Omental fat pad (tissue), 4 donors: ENCODE data around the gene CTAGE1. TPM values are rescaled to one million over a fixed set of nuclear protein-coding genes. Genes with fewer than 3 reads are reported as not detected.
A peak's percentile ranks its signal among the peaks of the same experiment; 100 is the strongest.

Experiments used
- ATAC-seq: fragments of 150-250 bp; one replicate; pipeline ENCODE4 v1.9.1; 2016; ENCODE audit warnings: mild to moderate bottlenecking, moderate library complexity; ENCODE audit not compliant: low FRiP score
- DNase-seq: peaks from one replicate; pipeline ENCODE4 v3.0.0-alpha.2; 2019; ENCODE audit warnings: low spot score
- total RNA-seq, 4 donors: library from RNA; depleted of rRNA; stranded (reverse); fragments of >200 nt; gene quantifications; one replicate each; pipeline ENCODE4 v1.1.0, GENCODE V29; 2016
- TF ChIP-seq, protein P1 (sequence below), 3 donors: fragments of 450-650 bp; IDR thresholded peaks; one replicate each; pipeline ENCODE4 v1.5.1; 2016 to 2017; ENCODE audit warnings: antibody characterized with exemption in 3 of 3, mild to moderate bottlenecking in 3 of 3, moderate library complexity in 2 of 3

Gene CTAGE1, protein sequence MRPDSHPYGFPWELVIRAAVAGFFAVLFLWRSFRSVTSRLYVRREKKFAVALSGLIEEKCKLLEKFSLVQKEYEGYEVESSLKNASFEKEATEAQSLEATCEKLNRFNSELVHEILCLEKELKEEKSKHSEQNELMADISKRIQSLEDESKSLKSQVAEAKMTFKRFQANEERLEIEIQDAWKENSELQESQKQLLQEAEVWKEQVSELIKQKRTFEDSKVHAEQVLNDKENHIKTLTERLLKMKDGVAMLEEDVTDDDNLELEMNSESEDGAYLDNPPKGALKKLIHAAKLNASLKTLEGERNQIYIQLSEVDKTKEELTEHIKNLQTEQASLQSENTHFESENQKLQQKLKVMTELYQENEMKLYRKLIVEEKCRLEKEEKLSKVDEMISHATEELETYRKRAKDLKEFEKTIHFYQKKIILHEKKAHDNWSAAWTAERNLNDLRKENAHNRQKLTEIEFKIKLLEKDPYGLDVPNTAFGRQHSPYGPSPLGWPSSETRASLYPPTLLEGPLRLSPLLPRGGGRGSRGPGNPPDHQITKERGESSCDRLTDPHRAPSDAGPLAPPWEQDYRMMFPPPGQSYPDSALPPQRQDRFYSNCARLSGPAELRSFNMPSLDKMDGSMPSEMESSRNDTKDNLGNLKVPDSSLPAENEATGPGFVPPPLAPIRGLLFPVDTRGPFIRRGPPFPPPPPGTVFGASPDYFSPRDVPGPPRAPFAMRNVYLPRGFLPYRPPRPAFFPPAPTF
- total RNA-seq, result not detected

DNA sequence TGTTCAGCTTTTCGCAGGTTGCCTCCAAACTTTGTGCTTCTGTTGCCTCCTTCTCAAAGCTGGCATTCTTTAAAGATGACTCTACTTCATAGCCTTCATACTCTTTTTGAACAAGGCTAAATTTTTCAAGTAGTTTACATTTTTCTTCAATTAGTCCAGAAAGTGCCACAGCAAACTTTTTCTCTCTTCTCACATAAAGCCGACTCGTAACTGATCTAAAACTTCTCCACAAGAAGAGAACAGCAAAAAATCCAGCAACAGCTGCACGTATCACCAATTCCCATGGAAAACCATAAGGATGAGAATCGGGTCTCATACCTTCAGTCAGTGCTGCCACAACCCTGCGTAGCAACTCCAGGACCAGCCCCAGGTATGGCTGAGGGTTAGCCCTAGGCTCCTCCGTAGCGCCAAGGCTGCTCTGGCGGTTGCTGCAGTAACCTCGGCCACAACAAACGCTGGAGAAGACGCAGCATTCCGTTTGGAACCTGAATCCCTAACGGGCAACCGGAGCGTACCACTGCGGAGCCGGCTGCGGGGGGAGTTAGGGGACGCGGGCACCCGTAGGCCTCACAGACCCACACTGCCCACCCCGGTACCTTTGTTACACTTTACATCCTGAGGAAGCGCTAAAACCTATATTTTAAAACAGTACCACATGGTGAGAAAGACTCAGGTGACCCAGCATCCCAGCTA, at the start of gene CTAGE1:
TSS of gene CTAGE1 (minus strand) at position 420 of the 693 bp plus-strand sequence. CDS start at position 316, 104 bp downstream.
- no peak for DNase-seq
- no peak for ATAC-seq
- TF ChIP-seq, protein P1, sequence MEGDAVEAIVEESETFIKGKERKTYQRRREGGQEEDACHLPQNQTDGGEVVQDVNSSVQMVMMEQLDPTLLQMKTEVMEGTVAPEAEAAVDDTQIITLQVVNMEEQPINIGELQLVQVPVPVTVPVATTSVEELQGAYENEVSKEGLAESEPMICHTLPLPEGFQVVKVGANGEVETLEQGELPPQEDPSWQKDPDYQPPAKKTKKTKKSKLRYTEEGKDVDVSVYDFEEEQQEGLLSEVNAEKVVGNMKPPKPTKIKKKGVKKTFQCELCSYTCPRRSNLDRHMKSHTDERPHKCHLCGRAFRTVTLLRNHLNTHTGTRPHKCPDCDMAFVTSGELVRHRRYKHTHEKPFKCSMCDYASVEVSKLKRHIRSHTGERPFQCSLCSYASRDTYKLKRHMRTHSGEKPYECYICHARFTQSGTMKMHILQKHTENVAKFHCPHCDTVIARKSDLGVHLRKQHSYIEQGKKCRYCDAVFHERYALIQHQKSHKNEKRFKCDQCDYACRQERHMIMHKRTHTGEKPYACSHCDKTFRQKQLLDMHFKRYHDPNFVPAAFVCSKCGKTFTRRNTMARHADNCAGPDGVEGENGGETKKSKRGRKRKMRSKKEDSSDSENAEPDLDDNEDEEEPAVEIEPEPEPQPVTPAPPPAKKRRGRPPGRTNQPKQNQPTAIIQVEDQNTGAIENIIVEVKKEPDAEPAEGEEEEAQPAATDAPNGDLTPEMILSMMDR (IDR thresholded peaks at IDR 0.05), result no peak

DNA sequence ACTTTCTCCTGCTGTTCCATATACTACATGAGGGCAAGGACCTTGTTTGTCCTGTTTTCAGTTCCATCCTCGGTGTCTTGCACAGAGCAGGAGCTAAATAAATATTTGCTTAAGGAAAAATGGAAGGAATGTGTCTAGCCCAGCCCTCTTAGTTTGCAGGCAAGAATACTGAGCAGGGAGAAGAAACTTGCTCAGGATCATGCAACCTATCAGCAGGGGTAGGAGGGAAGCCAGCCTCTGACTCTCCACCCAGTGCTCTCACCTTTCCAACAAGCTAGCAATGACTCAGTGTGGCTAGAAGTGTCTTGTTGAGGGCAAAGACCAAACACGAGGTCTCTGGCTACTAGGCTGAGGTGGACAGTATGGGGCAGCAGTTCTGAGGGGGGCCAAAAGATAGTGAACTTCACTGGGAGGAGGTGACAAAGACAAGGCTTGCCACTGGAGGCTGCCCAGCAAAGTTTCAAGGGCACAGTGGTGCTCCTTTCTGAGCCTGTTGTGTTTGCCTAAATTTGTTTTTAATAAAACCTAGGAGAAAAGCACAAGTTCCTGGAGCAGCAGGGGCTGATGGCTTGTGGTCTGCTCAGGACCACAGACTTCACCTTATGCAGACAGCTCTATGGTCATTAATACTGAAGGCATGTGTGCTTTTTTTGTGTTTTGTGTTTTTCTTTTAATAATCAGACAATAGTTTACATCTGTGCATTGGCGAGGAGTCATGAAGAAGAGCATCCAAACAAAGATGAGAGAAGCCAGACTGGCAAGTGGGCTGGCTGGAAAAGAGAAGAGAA, 49.1 kb upstream of the CTAGE1 start:
- no peak for ATAC-seq
- TF ChIP-seq, protein P1 (IDR thresholded peaks at IDR 0.05), result no peak
- no peak for DNase-seq

DNA sequence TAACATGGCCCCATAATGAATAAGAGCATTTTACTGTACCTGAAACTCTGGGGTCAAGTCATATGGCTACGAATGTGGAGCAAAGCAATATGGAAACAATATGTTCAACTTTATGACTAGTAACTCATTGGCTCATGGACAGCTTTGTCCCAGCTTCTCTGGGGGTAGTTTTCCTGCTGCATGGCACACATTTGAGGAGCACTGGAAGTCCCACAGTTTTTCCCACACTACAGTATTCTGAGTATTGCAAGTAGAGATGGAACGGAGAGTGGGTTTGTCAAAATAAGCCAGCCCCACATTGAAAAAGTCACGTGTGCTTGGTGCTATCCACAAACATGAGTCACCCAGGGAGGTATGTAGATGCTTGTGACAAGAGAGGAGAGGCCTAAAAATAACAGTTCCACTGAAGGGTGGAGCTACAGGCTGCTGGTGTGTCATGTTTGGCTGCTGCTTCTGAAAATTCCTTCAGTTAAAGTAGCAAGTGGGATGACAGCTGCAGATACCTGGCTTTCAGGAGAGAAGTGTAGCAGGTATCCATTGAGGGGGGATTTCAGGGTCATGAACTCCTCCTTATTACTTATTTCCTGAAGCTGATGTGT, 48.2 kb upstream of the CTAGE1 start:
- DNase-seq (no peak), ATAC-seq (peak; percentile 73)
- TF ChIP-seq, protein P1 (IDR thresholded peaks at IDR 0.05), result no peak

DNA sequence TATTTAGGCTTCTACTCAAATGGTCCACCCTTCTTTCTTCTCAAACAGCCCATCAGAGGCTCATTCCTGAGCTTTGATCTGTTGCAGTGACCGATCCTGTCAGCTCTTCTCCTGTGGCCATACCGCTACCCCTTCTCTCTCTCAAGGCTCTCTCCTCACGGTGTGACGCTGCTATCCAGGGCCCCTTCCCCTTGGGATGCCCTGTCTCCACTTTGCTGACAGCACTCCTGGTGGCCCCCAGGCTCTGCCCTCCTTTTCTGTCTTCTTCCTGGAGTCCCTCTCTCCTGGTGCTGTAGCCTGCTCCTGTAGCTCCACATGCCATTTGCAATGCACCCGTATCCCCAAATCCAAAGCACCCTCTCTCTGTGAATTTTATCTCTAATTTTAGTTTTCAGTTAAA, 45.4 kb upstream of the CTAGE1 start:
- DNase-seq (no peak), ATAC-seq (no peak)
- TF ChIP-seq, protein P1 (IDR thresholded peaks at IDR 0.05), result no peak

DNA sequence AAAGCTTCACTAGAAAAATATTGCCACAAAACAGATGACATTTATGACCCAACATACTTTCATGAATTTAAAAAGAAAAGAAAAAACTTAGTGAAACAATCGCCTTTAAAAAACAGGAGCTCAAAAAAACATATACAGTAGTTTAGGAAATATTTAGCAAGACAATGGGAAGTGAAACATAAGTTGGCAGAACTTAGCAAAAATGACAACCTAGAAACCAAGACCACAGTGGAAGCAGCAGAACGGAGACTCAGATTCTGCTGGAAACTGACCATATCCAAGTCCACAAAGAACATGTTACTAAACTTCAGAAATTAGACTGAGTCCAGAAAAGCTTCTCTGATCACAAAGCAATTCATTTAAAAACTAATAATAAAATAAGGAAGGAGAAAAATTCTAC, 41.8 kb upstream of the CTAGE1 start:
- DNase-seq, result no peak
- TF ChIP-seq, protein P1 (IDR thresholded peaks at IDR 0.05), result no peak
- ATAC-seq, result no peak

DNA sequence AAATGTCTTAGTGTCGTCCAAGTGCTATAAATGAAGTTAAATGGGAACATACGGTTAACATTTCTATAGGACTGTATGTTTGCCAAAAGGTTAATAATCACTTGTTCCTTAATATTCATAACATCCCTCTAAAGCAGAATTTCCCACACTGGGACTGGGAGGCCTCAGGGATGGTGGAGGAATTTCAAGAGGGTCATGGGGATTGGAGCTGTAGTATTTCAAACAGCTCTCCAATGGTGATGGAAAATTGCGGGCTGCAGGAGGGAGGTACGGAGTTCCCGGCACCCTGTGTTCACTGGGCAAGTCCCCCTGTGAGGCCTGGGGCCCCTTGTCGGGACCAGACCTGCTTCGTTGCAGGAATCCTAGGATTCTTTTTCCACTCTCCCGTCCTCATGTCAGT, 39.8 kb upstream of the CTAGE1 start:
- TF ChIP-seq, protein P1 (IDR thresholded peaks at IDR 0.05), result no peak
- DNase-seq (no peak), ATAC-seq (no peak)
